CD4-positive, alpha-beta T cell treated with Interleukin-10 for 1 hour (primary cell): ENCODE results near the gene DGKD.

Experiments
- DNase-seq: peaks from one replicate; pipeline ENCODE4 v3.0.0-alpha.2; 2020

The DGKD gene

GRCh38 chr2:233413559-233414272, 59.4 kb downstream of the DGKD start:
- peak; percentile 55 for DNase-seq

GRCh38 chr2:233414273-233414654, 60.0 kb downstream of the DGKD start:
- DNase-seq = no peak

DNA sequence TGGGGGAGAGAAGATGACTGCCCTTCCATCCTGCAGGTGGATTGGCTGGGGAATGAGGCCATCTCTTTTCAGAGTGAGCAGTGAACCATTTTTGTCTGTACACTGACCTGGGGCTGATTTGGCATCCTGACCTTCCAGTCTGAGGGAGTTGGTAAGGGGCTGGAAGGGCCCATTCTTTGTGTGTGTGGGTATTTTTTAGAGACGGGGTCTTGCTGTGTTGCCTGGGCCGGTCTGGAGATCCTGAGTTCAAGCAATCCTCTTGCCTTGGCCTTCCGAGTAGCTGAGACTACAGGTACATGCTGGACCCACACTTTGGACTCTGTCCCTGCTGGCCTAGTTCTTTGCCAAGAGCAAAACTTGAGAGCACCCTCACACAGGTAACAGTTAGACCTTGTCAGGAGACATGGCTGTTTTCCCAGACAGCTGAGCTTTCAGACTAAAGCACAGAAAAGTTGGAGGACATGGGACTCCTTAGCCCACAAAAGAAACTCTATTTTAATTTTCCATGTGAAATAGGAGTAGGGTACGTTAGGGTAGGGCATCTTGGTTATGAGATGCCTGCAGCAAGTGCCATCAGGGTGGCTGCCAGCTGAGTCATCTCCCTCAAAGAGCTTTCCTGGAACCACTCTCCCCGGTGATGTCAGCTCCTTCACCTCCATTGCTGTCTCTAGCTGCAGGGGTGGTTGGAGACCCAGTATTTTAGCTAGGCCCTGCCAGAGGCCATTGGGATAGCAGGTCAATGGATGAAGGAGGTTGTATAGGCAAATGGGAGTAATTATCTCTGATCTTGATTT, 60.7 kb downstream of the DGKD start:
- no peak for DNase-seq

DNA sequence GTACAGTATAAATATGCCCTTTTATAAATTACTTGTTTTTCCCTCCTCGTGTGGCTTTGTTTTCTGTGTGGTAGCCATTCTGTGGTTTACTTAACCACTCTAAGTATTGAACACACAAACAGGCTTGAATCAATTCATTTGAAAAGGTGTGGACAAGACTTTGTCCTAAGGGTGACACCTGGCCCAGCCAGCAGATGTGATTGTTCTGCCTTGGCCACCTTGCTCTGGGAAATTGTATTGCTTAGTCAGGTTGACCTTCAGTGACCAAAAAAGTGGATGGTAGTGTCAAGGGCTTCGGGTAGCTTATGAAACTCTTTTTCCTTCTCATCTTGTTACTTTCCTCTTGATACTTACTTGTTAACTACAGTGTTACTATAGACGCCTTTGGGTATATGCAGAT, 61.9 kb downstream of the DGKD start:
- DNase-seq = no peak

GRCh38 chr2:233416706-233417105, 62.4 kb downstream of the DGKD start:
- DNase-seq = no peak

DNA sequence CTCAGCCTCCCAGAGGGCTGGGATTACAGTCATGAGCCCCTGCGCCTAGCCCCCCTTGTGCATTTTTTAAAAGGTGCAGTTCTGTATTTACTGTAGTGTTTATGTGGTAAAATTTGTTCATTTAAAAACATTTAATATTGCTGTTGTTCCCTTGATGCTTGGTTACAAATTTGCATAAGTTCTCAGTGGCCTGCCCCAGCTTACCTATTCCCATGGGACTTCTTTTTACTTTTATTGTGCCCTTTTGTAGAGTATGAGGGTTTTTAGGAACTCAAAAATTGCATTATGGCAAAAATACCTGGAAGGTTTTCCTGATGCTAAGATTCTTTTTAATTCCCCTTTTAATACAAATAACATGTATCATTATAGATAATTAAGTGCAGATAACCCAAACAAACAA, 63.0 kb downstream of the DGKD start:
- DNase-seq = no peak

DNA sequence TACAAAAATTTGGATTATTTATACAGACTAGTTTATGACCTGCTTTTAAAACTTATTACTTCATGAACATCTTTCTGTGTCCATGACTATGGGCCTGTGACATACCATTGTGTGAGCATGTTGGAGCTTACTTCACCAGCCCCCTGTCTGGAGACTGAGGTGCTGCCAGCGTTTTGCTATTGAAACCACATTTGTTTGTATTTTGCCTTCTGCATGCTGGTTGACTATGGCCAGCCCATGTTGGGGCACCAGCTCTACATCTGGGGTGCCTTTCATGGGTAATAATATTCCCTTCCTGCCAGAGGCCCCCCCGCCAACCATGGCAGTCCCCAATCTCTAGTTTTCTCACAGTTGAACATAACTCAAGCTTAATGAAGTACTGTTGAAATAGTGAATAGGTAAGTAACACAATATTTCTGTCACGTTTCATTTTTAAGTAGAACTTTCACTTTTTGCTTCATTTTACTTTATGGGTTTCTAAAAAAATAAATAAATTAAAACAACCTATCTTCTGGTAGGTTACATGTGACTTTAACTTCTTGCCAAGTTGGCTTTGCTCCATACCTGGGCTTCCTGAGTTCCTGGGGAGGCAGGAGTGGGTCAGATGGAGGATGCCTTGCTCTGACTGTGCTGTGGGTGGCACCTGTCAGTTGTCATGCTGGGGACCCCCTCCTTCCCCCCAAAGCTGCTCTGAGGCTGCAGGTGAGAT, 63.9 kb downstream of the DGKD start:
- no peak for DNase-seq

DNA sequence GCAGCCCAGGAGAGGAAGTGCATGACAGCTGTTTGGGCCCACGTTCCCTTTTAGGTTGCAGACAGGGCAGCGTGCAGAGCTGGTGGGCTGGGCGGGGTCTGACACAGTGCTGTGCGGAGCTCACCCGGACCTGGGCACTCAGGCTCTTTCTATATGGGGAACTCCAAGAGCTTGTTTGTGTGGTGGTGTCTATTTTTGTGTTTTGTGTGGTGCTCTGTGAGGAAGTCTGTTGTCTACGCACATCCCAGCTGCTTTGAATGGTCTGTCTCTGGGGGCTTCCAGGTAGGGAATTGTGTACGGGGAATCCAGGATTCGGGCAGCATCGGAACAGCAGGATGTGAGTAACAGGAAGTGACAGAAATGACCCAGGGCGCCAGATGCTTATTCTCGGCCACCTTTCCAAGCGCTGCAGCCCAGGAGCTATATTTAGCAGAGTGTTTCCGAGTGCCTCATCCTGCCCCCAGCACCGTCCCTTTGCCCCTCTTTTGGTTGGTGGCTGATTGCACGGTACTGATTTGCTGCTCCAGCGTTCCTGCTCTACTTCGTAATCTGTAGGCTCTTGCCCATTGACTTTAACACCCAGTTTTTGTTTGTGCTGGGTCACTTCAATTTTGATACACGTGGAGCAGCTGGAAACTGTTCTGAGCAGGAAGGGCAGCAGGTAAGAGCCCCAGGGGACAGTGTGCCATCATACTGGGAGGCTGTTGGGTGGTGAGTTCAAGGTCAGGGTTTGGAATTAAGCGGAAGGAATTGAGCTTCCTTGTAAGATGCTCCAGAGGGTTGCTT, 64.7 kb downstream of the DGKD start:
- DNase-seq = peak; percentile 64

- DNase-seq = peak; percentile 72
Measured at GRCh38 chr2:233419602-233420391, 65.5 kb downstream of the DGKD start.

DNA sequence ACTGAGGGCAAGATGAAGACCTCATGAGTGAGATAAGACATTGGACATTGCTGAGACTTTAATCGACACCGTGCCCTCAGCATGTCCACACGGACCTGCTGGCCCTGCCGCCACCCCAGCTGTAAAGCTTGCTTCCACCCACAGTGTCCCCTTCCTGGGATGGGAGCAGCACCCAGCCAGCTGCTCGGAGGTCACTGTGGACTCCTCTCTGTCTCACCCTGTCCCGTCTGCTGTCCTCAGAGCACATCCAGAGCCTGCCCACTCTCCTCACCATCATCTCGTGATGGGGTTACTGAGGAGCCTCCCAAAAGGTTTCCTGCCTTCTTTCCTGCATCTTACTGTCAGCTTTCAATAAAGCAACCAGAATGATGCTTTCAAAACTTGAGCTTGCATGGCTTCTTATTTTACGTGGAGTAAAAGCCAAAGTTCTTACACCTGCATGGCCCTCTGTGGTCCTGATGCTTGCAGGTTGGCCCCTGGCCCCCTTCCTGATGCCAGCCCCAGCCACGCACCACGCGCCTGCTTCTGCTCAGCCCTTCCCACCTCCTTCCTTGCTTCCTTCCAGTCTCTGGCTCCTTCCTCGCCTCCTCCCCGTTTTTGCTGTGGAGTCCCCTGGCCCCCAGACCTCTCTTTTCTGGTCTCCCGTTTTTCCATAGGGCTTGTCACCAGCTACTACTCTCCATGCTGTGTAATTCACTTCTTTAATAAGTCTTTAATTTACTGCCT, 67.0 kb downstream of the DGKD start:
- DNase-seq = no peak

GRCh38 chr2:233422050-233422639, 67.9 kb downstream of the DGKD start:
- peak; percentile 73 for DNase-seq

- no peak for DNase-seq
Measured at GRCh38 chr2:233422649-233423551, 68.6 kb downstream of the DGKD start.

DNA sequence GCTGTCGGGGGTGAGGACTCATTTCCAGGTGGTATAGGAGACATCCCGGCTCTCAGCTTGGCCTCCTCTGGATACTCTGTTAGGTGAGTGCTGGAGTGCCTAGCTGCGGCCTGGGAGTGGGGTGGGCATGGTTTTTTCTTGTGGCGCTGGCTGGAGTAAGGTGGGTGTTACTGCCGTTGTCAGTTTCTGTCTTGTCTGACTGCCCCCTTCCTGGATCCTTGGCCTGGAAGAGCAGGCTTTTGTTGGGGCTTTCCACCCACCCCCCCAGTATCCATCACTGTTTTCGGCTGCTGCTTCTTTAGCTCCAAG, 69.2 kb downstream of the DGKD start:
- DNase-seq = no peak

- DNase-seq = no peak
Measured at GRCh38 chr2:233424154-233424951, 70.1 kb downstream of the DGKD start.

DNA sequence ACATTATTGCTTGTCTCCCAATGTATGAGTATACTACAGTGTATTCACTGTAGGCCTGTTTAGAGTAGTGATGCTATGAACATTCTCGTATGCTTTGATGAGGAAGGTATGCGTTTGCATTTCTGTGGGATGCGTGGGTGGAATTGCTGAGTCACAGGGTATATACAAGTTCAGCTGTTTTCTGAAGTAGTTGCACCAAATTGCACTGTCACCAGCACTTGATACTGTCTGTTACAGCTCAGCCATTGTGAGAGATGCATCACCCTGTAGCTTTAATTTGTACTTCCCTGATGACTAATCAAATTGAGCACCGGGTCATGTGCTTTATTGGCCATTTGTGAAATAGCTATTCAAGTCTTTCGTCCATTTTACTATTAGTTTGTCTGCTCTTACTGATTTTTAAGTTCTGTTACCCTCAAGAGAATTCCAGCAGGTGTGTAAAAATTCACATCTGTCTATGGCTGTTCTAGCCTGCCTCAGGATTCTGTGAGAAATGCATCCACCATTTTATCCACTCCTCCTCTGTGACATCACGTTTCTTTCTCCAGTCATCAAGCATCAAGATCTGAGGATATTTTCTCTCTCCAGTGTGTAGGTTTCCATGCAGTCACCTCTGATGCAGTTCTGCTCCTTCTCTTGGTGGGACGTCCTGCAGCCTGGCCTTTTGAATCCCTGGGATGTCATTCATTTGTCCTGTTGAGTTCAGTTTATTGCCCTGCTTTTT, 72.5 kb downstream of the DGKD start:
- DNase-seq = no peak

GRCh38 chr2:233428008-233428407, 73.7 kb downstream of the DGKD start:
- no peak for DNase-seq

GRCh38 chr2:233428438-233428837, 74.1 kb downstream of the DGKD start:
- DNase-seq = no peak

DNA sequence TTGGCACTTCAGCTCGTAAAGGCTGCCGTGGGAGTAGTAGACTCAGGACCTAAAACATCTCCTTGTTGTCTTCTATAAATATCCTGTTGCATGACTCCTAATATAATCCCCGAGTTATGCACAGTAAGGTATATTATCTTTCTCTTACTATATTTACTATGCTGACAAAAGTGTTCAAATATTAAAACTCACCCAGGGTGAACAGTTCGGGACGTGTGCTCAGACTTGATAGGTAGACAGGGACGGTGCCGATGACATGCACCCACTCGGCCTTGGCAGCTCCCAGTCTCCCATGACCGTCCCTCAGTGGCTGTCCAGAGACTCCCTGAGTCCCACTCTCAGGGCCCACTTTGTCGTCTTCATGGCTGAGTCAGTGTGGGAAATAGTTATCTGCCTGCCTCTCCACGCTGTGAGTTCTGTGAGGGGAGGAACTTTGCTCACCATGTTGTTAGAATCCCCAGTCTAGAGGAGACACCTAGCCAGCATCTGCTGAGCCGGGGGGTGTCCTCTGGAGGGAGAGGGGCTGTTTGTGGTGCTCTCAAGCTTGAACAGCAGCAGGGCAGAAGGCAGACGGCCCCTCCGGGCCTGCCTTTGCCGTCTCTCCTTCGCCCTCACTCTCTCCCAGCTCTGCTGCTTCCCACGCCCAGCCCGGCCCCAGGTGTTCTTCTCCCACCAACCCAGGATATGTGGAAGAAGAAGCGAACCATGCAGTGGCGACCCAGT, 75.0 kb downstream of the DGKD start:
- DNase-seq = no peak
